ENCODE results near the gene ALDH7A1.

ALDH7A1 gene

GRCh38 chr5:126513302-126513701 is 81.7 kb downstream of the ALDH7A1 start:
- H3K4me1 ChIP-seq (ENCODE audit: low read length): peaks cover 7% of the 10 kb centered on the region; the same call in 1 of the 2 replicates
- no peak for DNase-seq
- no peak overlapping the region for H3K4me2 ChIP-seq (ENCODE audit: low read depth, low read length)
- no peaks in the 10 kb centered on the region for H3K27me3 ChIP-seq (replicated peaks; ENCODE audit: insufficient read depth, low read length)
- H3K4me3 ChIP-seq (ENCODE audit: low read length): no peak overlapping the region
- no peak overlapping the region for H3K27ac ChIP-seq (ENCODE audit: low read length)
- no peaks in the 10 kb centered on the region for H4K20me1 ChIP-seq (ENCODE audit: insufficient read depth, low read length)
- TF ChIP-seq, protein P1, sequence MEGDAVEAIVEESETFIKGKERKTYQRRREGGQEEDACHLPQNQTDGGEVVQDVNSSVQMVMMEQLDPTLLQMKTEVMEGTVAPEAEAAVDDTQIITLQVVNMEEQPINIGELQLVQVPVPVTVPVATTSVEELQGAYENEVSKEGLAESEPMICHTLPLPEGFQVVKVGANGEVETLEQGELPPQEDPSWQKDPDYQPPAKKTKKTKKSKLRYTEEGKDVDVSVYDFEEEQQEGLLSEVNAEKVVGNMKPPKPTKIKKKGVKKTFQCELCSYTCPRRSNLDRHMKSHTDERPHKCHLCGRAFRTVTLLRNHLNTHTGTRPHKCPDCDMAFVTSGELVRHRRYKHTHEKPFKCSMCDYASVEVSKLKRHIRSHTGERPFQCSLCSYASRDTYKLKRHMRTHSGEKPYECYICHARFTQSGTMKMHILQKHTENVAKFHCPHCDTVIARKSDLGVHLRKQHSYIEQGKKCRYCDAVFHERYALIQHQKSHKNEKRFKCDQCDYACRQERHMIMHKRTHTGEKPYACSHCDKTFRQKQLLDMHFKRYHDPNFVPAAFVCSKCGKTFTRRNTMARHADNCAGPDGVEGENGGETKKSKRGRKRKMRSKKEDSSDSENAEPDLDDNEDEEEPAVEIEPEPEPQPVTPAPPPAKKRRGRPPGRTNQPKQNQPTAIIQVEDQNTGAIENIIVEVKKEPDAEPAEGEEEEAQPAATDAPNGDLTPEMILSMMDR (IDR thresholded peaks at IDR 0.05; ENCODE audit: low read length): no peak
- no peak overlapping the region for H3K9ac ChIP-seq (ENCODE audit: low read length)
- no peaks in the 10 kb centered on the region for H3K36me3 ChIP-seq (replicated peaks; ENCODE audit: insufficient read depth, low read length)
- H3K79me2 ChIP-seq (ENCODE audit: low read length): no peaks in the 10 kb centered on the region
- no peaks in the 10 kb centered on the region for H3K9me2 ChIP-seq (replicated peaks; ENCODE audit: insufficient read depth, low read length)
- no peaks in the 10 kb centered on the region for H3K9me3 ChIP-seq (replicated peaks; ENCODE audit: insufficient read depth, low read length)
- peak overlapping the region; percentile 27; the same call in 1 of the 2 replicates for H2AFZ ChIP-seq (ENCODE audit: low read length)
- no peaks in the 10 kb centered on the region for H3F3A ChIP-seq (ENCODE audit: insufficient read depth, low read length)

DNA sequence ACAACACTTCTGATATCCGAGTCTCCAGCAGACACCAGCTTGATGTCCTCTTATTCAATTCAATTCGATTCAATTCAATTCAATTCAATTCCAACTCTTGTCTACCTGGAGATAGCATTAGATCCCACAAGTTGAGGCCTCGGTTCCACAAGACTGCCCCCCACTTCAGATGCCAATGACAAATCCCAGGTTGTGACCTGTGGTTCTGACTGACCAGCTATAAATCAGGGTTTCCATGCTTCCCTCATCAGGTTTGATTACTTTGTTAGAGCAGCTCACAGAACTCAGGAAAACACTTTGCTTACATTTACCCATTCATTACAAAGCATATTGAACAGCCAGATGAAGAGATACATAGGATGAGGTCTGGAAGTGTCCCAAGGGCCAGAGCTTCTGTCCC is 82.6 kb downstream of the ALDH7A1 start:
- Histone ChIP-seq H3K36me3 (replicated peaks; ENCODE audit: insufficient read depth, low read length) (no peaks in the 10 kb centered on the region), H3K4me1 (ENCODE audit: low read length) (peaks cover 7% of the 10 kb centered on the region; the same call in 1 of the 2 replicates), H3K4me3 (ENCODE audit: low read length) (no peak overlapping the region), H4K20me1 (ENCODE audit: insufficient read depth, low read length) (no peaks in the 10 kb centered on the region), H2AFZ (ENCODE audit: low read length) (no peak overlapping the region), H3K9me2 (replicated peaks; ENCODE audit: insufficient read depth, low read length) (no peaks in the 10 kb centered on the region), H3F3A (ENCODE audit: insufficient read depth, low read length) (no peaks in the 10 kb centered on the region), H3K79me2 (ENCODE audit: low read length) (no peaks in the 10 kb centered on the region), H3K4me2 (ENCODE audit: low read depth, low read length) (no peak overlapping the region), H3K9me3 (replicated peaks; ENCODE audit: insufficient read depth, low read length) (no peaks in the 10 kb centered on the region), H3K9ac (ENCODE audit: low read length) (no peak overlapping the region), H3K27ac (ENCODE audit: low read length) (no peak overlapping the region), H3K27me3 (replicated peaks; ENCODE audit: insufficient read depth, low read length) (no peaks in the 10 kb centered on the region)
- DNase-seq: no peak
- TF ChIP-seq EZH2 (optimal IDR thresholded peaks at IDR 0.05; ENCODE audit: low read depth, low read length) (no peak), EZH2phosphoT487 (IDR thresholded peaks at IDR 0.05; ENCODE audit: low read length) (no peak)
- TF ChIP-seq, protein P1 (IDR thresholded peaks at IDR 0.05; ENCODE audit: low read length): no peak

GRCh38 chr5:126511961-126512360 is 83.1 kb downstream of the ALDH7A1 start:
- H3K9me3 ChIP-seq (replicated peaks; ENCODE audit: insufficient read depth, low read length): no peaks in the 10 kb centered on the region
- H3K9ac ChIP-seq (ENCODE audit: low read length): no peak overlapping the region
- H3K4me3 ChIP-seq (ENCODE audit: low read length): no peak overlapping the region
- H3K36me3 ChIP-seq (replicated peaks; ENCODE audit: insufficient read depth, low read length): no peaks in the 10 kb centered on the region
- no peaks in the 10 kb centered on the region for H4K20me1 ChIP-seq (ENCODE audit: insufficient read depth, low read length)
- H3K27me3 ChIP-seq (replicated peaks; ENCODE audit: insufficient read depth, low read length): no peaks in the 10 kb centered on the region
- no peak overlapping the region for H2AFZ ChIP-seq (ENCODE audit: low read length)
- TF ChIP-seq EZH2phosphoT487 (IDR thresholded peaks at IDR 0.05; ENCODE audit: low read length) (no peak), EZH2 (optimal IDR thresholded peaks at IDR 0.05; ENCODE audit: low read depth, low read length) (no peak)
- TF ChIP-seq, protein P1 (IDR thresholded peaks at IDR 0.05; ENCODE audit: low read length): no peak
- no peaks in the 10 kb centered on the region for H3K9me2 ChIP-seq (replicated peaks; ENCODE audit: insufficient read depth, low read length)
- no peaks in the 10 kb centered on the region for H3K79me2 ChIP-seq (ENCODE audit: low read length)
- H3K4me1 ChIP-seq (ENCODE audit: low read length): peaks cover 7% of the 10 kb centered on the region; the same call in 1 of the 2 replicates
- no peak for DNase-seq
- no peaks in the 10 kb centered on the region for H3F3A ChIP-seq (ENCODE audit: insufficient read depth, low read length)
- H3K4me2 ChIP-seq (ENCODE audit: low read depth, low read length): no peak overlapping the region
- H3K27ac ChIP-seq (ENCODE audit: low read length): no peak overlapping the region
